NCI-H187 (cell line): Measurements from ENCODE around the gene HS6ST3.
"Not testable (repeated sequence)": the region's sequence is repeated elsewhere in the genome, so short reads cannot be mapped to it uniquely, and the experiment has no call there.

Experiments
- DNase-seq, 2 experiments: peaks; one replicate each; lab custom pipeline; 2025; lab: John Stamatoyannopoulos, UW

The HS6ST3 gene

GRCh38 chr13:96091164-96092117, 1.5 kb downstream of the HS6ST3 start:
- DNase-seq = no peak

- no peak for DNase-seq
These were observed 3.5 kb downstream of the HS6ST3 start for GRCh38 chr13:96093296-96094006.

GRCh38 chr13:96100457-96101220, 10.7 kb downstream of the HS6ST3 start:
- DNase-seq = no peak

- no peak for DNase-seq
These were observed 14.6 kb downstream of the HS6ST3 start for GRCh38 chr13:96104516-96104915.

GRCh38 chr13:96108072-96108471, 18.2 kb downstream of the HS6ST3 start:
- DNase-seq = not testable (repeated sequence)

GRCh38 chr13:96109125-96109524, 19.2 kb downstream of the HS6ST3 start:
- DNase-seq = no peak

- no peak for DNase-seq
These were observed 23.0 kb downstream of the HS6ST3 start for GRCh38 chr13:96112936-96113335.

GRCh38 chr13:96115368-96115767, 25.5 kb downstream of the HS6ST3 start:
- DNase-seq = not testable (repeated sequence)

- DNase-seq = no peak
These were observed 30.0 kb downstream of the HS6ST3 start for GRCh38 chr13:96119921-96120320.

GRCh38 chr13:96130818-96131340, 41.0 kb downstream of the HS6ST3 start:
- DNase-seq = no peak

GRCh38 chr13:96141032-96141431, 51.1 kb downstream of the HS6ST3 start:
- DNase-seq = peak in 1 of 2 experiments; percentile 6

GRCh38 chr13:96159725-96160124, 69.8 kb downstream of the HS6ST3 start:
- no peak for DNase-seq

- no peak for DNase-seq
These were observed 71.2 kb downstream of the HS6ST3 start for GRCh38 chr13:96161141-96161540.

GRCh38 chr13:96165840-96166239, 75.9 kb downstream of the HS6ST3 start:
- no peak for DNase-seq

- no peak for DNase-seq
These were observed 82.2 kb downstream of the HS6ST3 start for GRCh38 chr13:96172066-96172465.

- DNase-seq = no peak
These were observed 88.9 kb downstream of the HS6ST3 start for GRCh38 chr13:96178759-96179158.

GRCh38 chr13:96179309-96179708, 89.4 kb downstream of the HS6ST3 start:
- DNase-seq = no peak

- no peak for DNase-seq
These were observed 92.0 kb downstream of the HS6ST3 start for GRCh38 chr13:96181911-96182310.

GRCh38 chr13:96185818-96186217, 95.9 kb downstream of the HS6ST3 start:
- DNase-seq = no peak

- DNase-seq = peak in 1 of 2 experiments; percentile 15
These were observed 101.5 kb downstream of the HS6ST3 start for GRCh38 chr13:96191367-96191766.

GRCh38 chr13:96193728-96194310, 103.9 kb downstream of the HS6ST3 start:
- DNase-seq = no peak

GRCh38 chr13:96198038-96198437, 108.1 kb downstream of the HS6ST3 start:
- no peak for DNase-seq
